ENCODE data around the gene UBE2E2. TPM values are rescaled to one million over a fixed set of nuclear protein-coding genes. Genes with fewer than 3 reads are reported as not detected.
A peak's percentile ranks its signal among the peaks of the same experiment; 100 is the strongest.

UBE2E2 gene
- total RNA-seq, 1 donor from 2014 or later, result 85.2 TPM

GRCh38 chr3:23589602-23590001 is 386.5 kb downstream of the UBE2E2 start:
- H3K27ac Mint-ChIP-seq (ENCODE audit: unreplicated experiment), result no peak overlapping the region
- no peak for DNase-seq (ENCODE audit: low spot score)
- no peaks in the 10 kb centered on the region for H3K9me3 Mint-ChIP-seq (ENCODE audit: low read depth)
- H3K36me3 Mint-ChIP-seq (ENCODE audit: low read depth), result peaks cover 5% of the 10 kb centered on the region
- H3K27me3 Mint-ChIP-seq (ENCODE audit: low read depth), result no peaks in the 10 kb centered on the region
- peaks cover 16% of the 10 kb centered on the region for H3K4me1 Mint-ChIP-seq (ENCODE audit: low read depth)
- no peak for TF ChIP-seq CTCF (IDR thresholded peaks at IDR 0.05)
- no peak overlapping the region for H3K4me3 Mint-ChIP-seq (ENCODE audit: unreplicated experiment)

- H3K27me3 Mint-ChIP-seq (ENCODE audit: low read depth), result no peaks in the 10 kb centered on the region
- H3K27ac Mint-ChIP-seq (ENCODE audit: unreplicated experiment), result peak overlapping the region; percentile 52
- peaks cover 2% of the 10 kb centered on the region for H3K36me3 Mint-ChIP-seq (ENCODE audit: low read depth)
- TF ChIP-seq CTCF (IDR thresholded peaks at IDR 0.05), result no peak
- no peaks in the 10 kb centered on the region for H3K9me3 Mint-ChIP-seq (ENCODE audit: low read depth)
- H3K4me3 Mint-ChIP-seq (ENCODE audit: unreplicated experiment), result no peak overlapping the region
- no peak for DNase-seq (ENCODE audit: low spot score)
- H3K4me1 Mint-ChIP-seq (ENCODE audit: low read depth), result peaks cover 25% of the 10 kb centered on the region
Observed at GRCh38 chr3:23590424-23591273, 387.5 kb downstream of the UBE2E2 start.

- H3K27ac Mint-ChIP-seq (ENCODE audit: unreplicated experiment), result no peak overlapping the region
- no peak overlapping the region for H3K4me3 Mint-ChIP-seq (ENCODE audit: unreplicated experiment)
- H3K27me3 Mint-ChIP-seq (ENCODE audit: low read depth), result no peaks in the 10 kb centered on the region
- DNase-seq (ENCODE audit: low spot score), result no peak
- peaks cover 3% of the 10 kb centered on the region for H3K36me3 Mint-ChIP-seq (ENCODE audit: low read depth)
- TF ChIP-seq CTCF (IDR thresholded peaks at IDR 0.05), result no peak
- peaks cover 3% of the 10 kb centered on the region for H3K9me3 Mint-ChIP-seq (ENCODE audit: low read depth)
- peaks cover 25% of the 10 kb centered on the region for H3K4me1 Mint-ChIP-seq (ENCODE audit: low read depth)
Observed at GRCh38 chr3:23591374-23591773, 388.2 kb downstream of the UBE2E2 start.

- no peaks in the 10 kb centered on the region for H3K27me3 Mint-ChIP-seq (ENCODE audit: low read depth)
- peaks cover 24% of the 10 kb centered on the region for H3K4me1 Mint-ChIP-seq (ENCODE audit: low read depth)
- DNase-seq (ENCODE audit: low spot score), result no peak
- H3K9me3 Mint-ChIP-seq (ENCODE audit: low read depth), result peaks cover 7% of the 10 kb centered on the region
- H3K4me3 Mint-ChIP-seq (ENCODE audit: unreplicated experiment), result no peak overlapping the region
- TF ChIP-seq CTCF (IDR thresholded peaks at IDR 0.05), result no peak
- H3K36me3 Mint-ChIP-seq (ENCODE audit: low read depth), result peaks cover 8% of the 10 kb centered on the region
- H3K27ac Mint-ChIP-seq (ENCODE audit: unreplicated experiment), result no peak overlapping the region
Observed at GRCh38 chr3:23592961-23593931, 390.1 kb downstream of the UBE2E2 start.

- DNase-seq (ENCODE audit: low spot score), result no peak
- H3K9me3 Mint-ChIP-seq (ENCODE audit: low read depth), result peaks cover 7% of the 10 kb centered on the region
- H3K4me3 Mint-ChIP-seq (ENCODE audit: unreplicated experiment), result no peak overlapping the region
- H3K4me1 Mint-ChIP-seq (ENCODE audit: low read depth), result peaks cover 26% of the 10 kb centered on the region
- peaks cover 8% of the 10 kb centered on the region for H3K36me3 Mint-ChIP-seq (ENCODE audit: low read depth)
- no peaks in the 10 kb centered on the region for H3K27me3 Mint-ChIP-seq (ENCODE audit: low read depth)
- H3K27ac Mint-ChIP-seq (ENCODE audit: unreplicated experiment), result no peak overlapping the region
- no peak for TF ChIP-seq CTCF (IDR thresholded peaks at IDR 0.05)
Observed at GRCh38 chr3:23594066-23594465, 390.9 kb downstream of the UBE2E2 start.

Data from chondrocyte (in vitro differentiated cells).